Coronary artery (tissue), 2 donors: ENCODE measurements around the gene TTPAL.
A peak's percentile ranks its signal among the peaks of the same experiment; 100 is the strongest.

ENCODE experiments used
- DNase-seq: peaks from one replicate; pipeline ENCODE4 v3.0.0-alpha.2; 2017; ENCODE audit warnings: low spot score
- H3K27ac ChIP-seq, 2 donors: fragments of 200-600 bp; sonication (generic); one replicate each; pipeline ENCODE4 v1.5.1; 2016 to 2019
- H3K4me3 ChIP-seq: fragments of 200-600 bp; sonication (generic); 2 replicates; pipeline ENCODE4 v1.5.1; 2016; ENCODE audit warnings: mild to moderate bottlenecking, moderate library complexity
- TF ChIP-seq, protein P1 (sequence below): fragments of 200-600 bp; sonication (generic); IDR thresholded peaks from one replicate; pipeline ENCODE4 v1.5.1; 2019; ENCODE audit warnings: antibody characterized with exemption

The TTPAL gene

DNA sequence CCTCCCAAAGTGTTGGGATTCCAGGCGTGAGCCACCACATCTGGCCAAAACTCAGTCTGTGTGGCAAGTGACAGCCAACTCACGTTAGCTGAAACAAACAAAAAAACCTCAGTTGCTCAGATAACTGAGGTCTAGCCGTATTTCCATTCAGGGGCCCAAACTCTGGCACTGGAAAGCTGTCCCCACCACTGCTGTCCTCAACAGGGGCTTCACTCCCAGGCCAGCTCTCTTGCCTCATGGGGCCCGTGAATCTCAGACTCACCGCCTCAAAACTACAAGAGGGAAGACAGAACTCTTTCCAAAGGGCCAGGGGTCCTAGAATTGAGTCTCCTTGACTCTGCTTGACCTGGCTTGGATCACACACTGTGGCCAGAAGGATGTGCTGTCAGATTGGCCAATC lies 7.4 kb downstream of the TTPAL start:
- no peak overlapping the region for H3K4me3 ChIP-seq
- no peak for DNase-seq
- H3K27ac ChIP-seq = no peak overlapping the region
- TF ChIP-seq, protein P1, sequence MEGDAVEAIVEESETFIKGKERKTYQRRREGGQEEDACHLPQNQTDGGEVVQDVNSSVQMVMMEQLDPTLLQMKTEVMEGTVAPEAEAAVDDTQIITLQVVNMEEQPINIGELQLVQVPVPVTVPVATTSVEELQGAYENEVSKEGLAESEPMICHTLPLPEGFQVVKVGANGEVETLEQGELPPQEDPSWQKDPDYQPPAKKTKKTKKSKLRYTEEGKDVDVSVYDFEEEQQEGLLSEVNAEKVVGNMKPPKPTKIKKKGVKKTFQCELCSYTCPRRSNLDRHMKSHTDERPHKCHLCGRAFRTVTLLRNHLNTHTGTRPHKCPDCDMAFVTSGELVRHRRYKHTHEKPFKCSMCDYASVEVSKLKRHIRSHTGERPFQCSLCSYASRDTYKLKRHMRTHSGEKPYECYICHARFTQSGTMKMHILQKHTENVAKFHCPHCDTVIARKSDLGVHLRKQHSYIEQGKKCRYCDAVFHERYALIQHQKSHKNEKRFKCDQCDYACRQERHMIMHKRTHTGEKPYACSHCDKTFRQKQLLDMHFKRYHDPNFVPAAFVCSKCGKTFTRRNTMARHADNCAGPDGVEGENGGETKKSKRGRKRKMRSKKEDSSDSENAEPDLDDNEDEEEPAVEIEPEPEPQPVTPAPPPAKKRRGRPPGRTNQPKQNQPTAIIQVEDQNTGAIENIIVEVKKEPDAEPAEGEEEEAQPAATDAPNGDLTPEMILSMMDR = no peak

DNA sequence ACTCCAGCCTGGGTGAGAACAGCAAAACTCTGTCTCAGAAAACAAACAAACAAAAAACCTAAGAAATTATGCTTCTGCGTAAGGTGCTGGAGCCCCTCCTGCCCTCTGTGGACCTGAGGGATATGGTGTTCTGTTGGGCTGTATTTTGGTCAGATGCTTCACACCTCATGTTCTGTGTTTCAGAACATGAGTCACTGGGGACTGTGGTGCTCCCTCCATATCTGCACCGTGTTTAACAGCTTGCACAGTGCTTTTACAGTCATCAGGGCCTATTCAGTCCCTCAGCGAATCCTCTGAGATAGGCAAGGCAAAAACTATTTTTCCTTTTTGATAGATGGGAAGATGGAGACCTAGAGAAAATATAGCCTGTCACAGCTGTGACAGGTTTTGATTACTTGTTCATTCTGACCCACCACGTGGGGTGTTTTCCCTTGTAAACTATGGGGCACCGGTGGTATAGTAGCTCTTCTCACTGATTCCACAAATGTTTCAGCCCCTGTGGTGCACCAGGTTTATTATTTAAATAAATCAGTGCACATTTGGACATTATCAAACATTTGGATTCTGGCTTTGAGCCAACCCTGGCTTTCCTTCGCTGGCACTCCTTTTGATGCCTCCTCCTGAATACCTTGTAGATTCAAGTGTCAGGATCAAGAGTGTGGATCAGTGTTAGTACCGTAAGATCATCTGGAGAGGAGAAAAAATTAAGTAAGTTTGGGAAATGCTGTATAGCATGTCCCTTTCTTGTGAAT lies 9.6 kb downstream of the TTPAL start:
- TF ChIP-seq, protein P1 = no peak
- H3K4me3 ChIP-seq = no peak overlapping the region
- H3K27ac ChIP-seq = no peak overlapping the region
- no peak for DNase-seq

DNA sequence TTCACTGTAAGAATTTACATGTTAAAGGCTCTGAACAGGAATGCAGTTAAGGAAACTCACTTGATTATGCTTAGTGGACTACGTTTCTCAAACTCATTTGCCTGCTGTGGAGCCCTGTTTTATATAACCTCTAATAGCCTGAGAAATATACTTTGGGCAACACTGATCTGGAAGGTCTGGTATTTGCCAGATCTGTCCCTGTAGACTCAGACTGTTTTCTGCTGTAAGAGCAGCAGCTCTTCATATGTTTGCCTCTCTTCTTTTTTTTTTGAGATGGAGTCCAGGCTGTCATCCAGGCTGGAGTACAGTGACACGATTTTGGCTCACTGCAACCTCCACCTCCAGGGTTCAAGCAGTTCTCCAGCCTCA lies 10.1 kb downstream of the TTPAL start:
- H3K27ac ChIP-seq = no peak overlapping the region
- H3K4me3 ChIP-seq = no peak overlapping the region
- no peak for DNase-seq
- TF ChIP-seq, protein P1 = no peak

DNA sequence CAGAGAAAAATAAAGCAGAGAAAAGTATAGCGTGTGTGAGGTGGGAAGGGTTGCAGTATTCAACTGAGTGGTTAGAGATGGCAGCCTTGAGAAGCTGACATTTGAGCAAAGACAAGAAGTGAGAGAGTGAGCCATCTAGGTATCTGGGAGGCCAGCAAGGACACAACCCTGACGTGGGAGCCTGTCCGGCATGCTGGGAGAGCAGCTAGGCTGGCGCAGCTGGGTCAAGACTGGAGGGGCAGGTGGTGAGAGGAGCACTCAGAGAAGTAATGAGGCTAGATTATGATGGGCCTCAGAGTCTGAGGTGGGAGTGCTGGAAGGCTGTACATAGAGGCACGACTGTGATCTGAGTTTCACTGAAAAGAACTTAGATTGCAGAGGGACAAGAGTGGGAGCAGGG lies 12.9 kb downstream of the TTPAL start:
- Histone ChIP-seq H3K27ac (no peak overlapping the region), H3K4me3 (no peak overlapping the region)
- TF ChIP-seq, protein P1 = no peak
- no peak for DNase-seq

DNA sequence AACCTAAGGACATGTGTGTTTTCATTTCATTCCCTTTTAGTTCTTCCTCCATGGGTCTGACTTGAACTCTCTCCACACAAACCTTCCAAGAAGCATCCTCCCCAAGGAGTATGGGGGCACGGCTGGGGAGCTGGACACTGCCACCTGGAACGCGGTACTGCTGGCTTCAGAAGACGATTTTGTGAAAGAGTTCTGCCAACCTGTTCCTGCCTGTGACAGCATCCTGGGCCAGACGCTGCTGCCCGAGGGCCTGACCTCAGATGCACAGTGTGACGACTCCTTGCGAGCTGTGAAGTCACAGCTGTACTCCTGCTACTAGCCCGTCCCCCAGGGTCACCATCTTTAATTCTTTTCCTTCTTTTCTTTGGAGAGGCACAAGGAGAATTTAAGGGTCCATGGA lies 13.5 kb downstream of the TTPAL start:
- TF ChIP-seq, protein P1 = no peak
- no peak overlapping the region for H3K4me3 ChIP-seq
- no peak for DNase-seq
- no peak overlapping the region for H3K27ac ChIP-seq

DNA sequence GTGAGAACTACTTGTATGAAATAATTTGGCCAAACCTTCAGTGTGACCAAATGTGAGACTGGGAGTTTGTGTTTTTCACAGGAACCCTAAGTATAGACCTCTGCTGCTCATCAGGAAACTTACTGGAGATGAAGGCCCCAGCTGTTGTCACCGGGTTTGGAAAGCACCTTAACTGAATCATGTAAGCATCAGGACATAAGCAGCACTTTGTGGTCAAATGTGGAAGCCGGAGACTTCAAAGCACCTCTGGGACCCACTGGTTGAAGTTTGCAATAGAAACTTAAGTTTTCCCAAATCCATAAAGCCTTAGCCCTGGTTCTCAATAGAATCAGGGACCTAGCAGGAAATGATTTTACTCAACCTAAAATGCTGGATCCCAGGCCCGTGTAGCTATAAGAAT lies 14.3 kb downstream of the TTPAL start:
- H3K4me3 ChIP-seq = no peak overlapping the region
- no peak for DNase-seq
- TF ChIP-seq, protein P1 = no peak
- no peak overlapping the region for H3K27ac ChIP-seq

DNA sequence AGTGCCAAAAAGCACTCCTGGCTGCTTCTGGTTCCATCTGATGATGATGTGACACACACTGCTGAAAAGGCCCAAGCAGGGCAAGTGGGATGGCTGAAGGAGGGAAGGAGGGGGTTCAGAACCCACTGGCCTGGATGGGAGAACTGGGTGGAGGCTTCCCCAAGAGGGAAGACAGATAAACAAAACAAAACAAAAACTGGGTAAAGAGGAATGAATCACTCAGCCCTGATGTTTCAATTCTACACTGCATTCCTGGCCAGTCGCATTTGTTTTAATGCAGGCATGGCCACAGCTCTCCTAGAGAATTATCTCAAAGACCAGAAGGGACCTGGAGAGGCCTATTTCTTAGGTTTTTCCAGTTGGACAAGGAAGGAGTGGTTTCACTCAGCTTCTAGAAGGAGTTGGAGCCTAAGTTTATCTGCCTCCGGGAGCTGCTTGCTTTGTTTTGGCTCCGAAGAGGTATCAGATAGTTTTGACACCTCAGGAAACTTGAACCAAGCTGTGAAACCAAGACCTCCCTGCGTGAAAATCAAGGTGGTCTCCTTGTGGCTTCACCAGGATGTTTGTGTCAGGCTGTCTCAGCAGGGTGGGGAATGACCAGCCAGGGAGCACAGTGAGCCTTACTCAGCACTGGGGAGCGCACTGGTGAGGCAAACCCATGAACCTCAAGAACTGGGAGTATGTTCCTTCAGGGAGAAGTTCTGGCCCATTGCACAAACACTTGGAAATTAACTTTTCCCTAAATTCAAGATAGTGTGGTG lies 16.1 kb downstream of the TTPAL start:
- H3K27ac ChIP-seq = peak overlapping the region in 1 of 2 donors; percentile 78
- DNase-seq = no peak

More for the DNA sequence above, 16.1 kb downstream of the TTPAL start:
- TF ChIP-seq, protein P1 = no peak
- no peak overlapping the region for H3K4me3 ChIP-seq
